ENCODE data around the gene NSUN2. TPM values are rescaled to one million over a fixed set of nuclear protein-coding genes. Genes with fewer than 3 reads are reported as not detected.

The NSUN2 gene
- total RNA-seq, 2 experiments from 2014 or later = 48.3 to 50.8 TPM

GRCh38 chr5:6642655-6643054 is 9.8 kb upstream of the NSUN2 start:
- no peaks in the 10 kb centered on the region for H3K4me1 Mint-ChIP-seq (ENCODE audit: low read depth)
- Histone ChIP-seq H3K4me1 (ENCODE audit: insufficient read depth, low read length) (no peaks in the 10 kb centered on the region), H3K4me3 (ENCODE audit: low read length) (no peak overlapping the region), H3K27me3 (ENCODE audit: control insufficient read depth in 1 of 2, insufficient read depth in 2 of 2, low read length in 2 of 2) (no peaks in the 10 kb centered on the region), H3K27ac (ENCODE audit: low read depth in 1 of 2, low read length in 2 of 2) (no peak overlapping the region), H3K36me3 (ENCODE audit: insufficient read depth, low read length) (no peaks in the 10 kb centered on the region), H3K9me3 (ENCODE audit: control insufficient read depth in 1 of 2, insufficient read depth in 1 of 2, low read length in 2 of 2) (no peaks in the 10 kb centered on the region)
- peaks cover 18% of the 10 kb centered on the region for H3K36me3 Mint-ChIP-seq (ENCODE audit: low read depth)
- DNase-seq = no peak
- no peak overlapping the region for H3K27ac Mint-ChIP-seq
- no peak for TF ChIP-seq CTCF (IDR thresholded peaks at IDR 0.05)
- no peak overlapping the region for H3K4me3 Mint-ChIP-seq
- ChIA-PET CTCF (no interaction called here), POLR2A (no interaction called here)
- intact Hi-C loops (cut with DNase I, micrococcal nuclease) = no loop called here
- H3K9me3 Mint-ChIP-seq = peaks cover 2% of the 10 kb centered on the region
- ATAC-seq (ENCODE audit: poor library complexity) = no peak
- H3K27me3 Mint-ChIP-seq = no peaks in the 10 kb centered on the region

GRCh38 chr5:6638236-6638635 is 5.4 kb upstream of the NSUN2 start:
- H3K4me1 Mint-ChIP-seq (ENCODE audit: low read depth) = peaks cover 4% of the 10 kb centered on the region
- H3K27me3 Mint-ChIP-seq = no peaks in the 10 kb centered on the region
- ATAC-seq (ENCODE audit: poor library complexity) = no peak
- H3K27ac ChIP-seq (ENCODE audit: low read depth in 1 of 2, low read length in 2 of 2) = no peak overlapping the region
- H3K9me3 Mint-ChIP-seq = no peaks in the 10 kb centered on the region
- H3K4me3 Mint-ChIP-seq = no peak overlapping the region
- peak in 1 of 14 experiments; percentile 33 for DNase-seq
- no peaks in the 10 kb centered on the region for H3K36me3 Mint-ChIP-seq (ENCODE audit: low read depth)
- intact Hi-C loops (cut with DNase I, micrococcal nuclease) = loop anchor here (5.0 to 10.0 kb wide), 3 partner anchors 1143 to 1237 kb away; partner anchors contain the start of genes FASTKD3 (in 1 of the 2) and MTRR (in 1 of the 2)
- ChIA-PET CTCF (no interaction called here), POLR2A (no interaction called here)
- no peak for TF ChIP-seq CTCF (IDR thresholded peaks at IDR 0.05)
- no peaks in the 10 kb centered on the region for H3K27me3 ChIP-seq (ENCODE audit: control insufficient read depth in 1 of 2, insufficient read depth in 2 of 2, low read length in 2 of 2)
- no peaks in the 10 kb centered on the region for H3K9me3 ChIP-seq (ENCODE audit: control insufficient read depth in 1 of 2, insufficient read depth in 1 of 2, low read length in 2 of 2)
- peaks cover 13% of the 10 kb centered on the region for H3K4me1 ChIP-seq (ENCODE audit: insufficient read depth, low read length)
- H3K4me3 ChIP-seq (ENCODE audit: low read length) = no peak overlapping the region
- H3K36me3 ChIP-seq (ENCODE audit: insufficient read depth, low read length) = no peaks in the 10 kb centered on the region
- no peak overlapping the region for H3K27ac Mint-ChIP-seq

GRCh38 chr5:6637590-6637989 is 4.7 kb upstream of the NSUN2 start:
- Histone ChIP-seq H3K9me3 (ENCODE audit: control insufficient read depth in 1 of 2, insufficient read depth in 1 of 2, low read length in 2 of 2) (no peaks in the 10 kb centered on the region), H3K4me1 (ENCODE audit: insufficient read depth, low read length) (peaks cover 13% of the 10 kb centered on the region), H3K27ac (ENCODE audit: low read depth in 1 of 2, low read length in 2 of 2) (no peak overlapping the region), H3K36me3 (ENCODE audit: insufficient read depth, low read length) (no peaks in the 10 kb centered on the region), H3K27me3 (ENCODE audit: control insufficient read depth in 1 of 2, insufficient read depth in 2 of 2, low read length in 2 of 2) (no peaks in the 10 kb centered on the region), H3K4me3 (ENCODE audit: low read length) (no peak overlapping the region)
- Mint-ChIP-seq H3K4me1 (ENCODE audit: low read depth) (peaks cover 8% of the 10 kb centered on the region), H3K9me3 (no peaks in the 10 kb centered on the region), H3K27ac (no peak overlapping the region), H3K4me3 (peak overlapping the region; percentile 6), H3K27me3 (no peaks in the 10 kb centered on the region), H3K36me3 (ENCODE audit: low read depth) (peaks cover 5% of the 10 kb centered on the region)
- ChIA-PET POLR2A (no interaction called here), CTCF (no interaction called here)
- intact Hi-C loops (cut with DNase I, micrococcal nuclease) = loop anchor here (5.0 to 10.0 kb wide), 3 partner anchors 1143 to 1237 kb away; partner anchors contain the start of genes FASTKD3 (in 1 of the 2) and MTRR (in 1 of the 2)
- TF ChIP-seq CTCF (IDR thresholded peaks at IDR 0.05) = no peak
- DNase-seq (no peak), ATAC-seq (ENCODE audit: poor library complexity) (no peak)

Data from CD4-positive, alpha-beta T cell (primary cell).